ENCODE measurements around the gene C16orf92.

GRCh38 chr16:29984764-29985147 is 38.2 kb upstream of the C16orf92 start:
- TF ChIP-seq, protein P1, sequence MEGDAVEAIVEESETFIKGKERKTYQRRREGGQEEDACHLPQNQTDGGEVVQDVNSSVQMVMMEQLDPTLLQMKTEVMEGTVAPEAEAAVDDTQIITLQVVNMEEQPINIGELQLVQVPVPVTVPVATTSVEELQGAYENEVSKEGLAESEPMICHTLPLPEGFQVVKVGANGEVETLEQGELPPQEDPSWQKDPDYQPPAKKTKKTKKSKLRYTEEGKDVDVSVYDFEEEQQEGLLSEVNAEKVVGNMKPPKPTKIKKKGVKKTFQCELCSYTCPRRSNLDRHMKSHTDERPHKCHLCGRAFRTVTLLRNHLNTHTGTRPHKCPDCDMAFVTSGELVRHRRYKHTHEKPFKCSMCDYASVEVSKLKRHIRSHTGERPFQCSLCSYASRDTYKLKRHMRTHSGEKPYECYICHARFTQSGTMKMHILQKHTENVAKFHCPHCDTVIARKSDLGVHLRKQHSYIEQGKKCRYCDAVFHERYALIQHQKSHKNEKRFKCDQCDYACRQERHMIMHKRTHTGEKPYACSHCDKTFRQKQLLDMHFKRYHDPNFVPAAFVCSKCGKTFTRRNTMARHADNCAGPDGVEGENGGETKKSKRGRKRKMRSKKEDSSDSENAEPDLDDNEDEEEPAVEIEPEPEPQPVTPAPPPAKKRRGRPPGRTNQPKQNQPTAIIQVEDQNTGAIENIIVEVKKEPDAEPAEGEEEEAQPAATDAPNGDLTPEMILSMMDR (conservative IDR thresholded peaks at IDR 0.05 in 1 of 2, IDR thresholded peaks at IDR 0.05 in 1 of 2; ENCODE audit: extremely low read depth in 1 of 2, insufficient read depth in 1 of 2, low read depth in 1 of 2, low read length in 2 of 2) = no peak
- no peak for TF ChIP-seq EZH2 (IDR thresholded peaks at IDR 0.05; ENCODE audit: borderline replicate concordance, low read length)
